GM18526 (cell line): Measurements from ENCODE around the gene LRP11.

Experiments
- POLR2A ChIP-seq: IDR thresholded peaks from 3 replicates; pipeline ENCODE4 v1.6.1; 2011; ENCODE audit not compliant: insufficient read length; ENCODE audit errors: extremely low read depth

The LRP11 gene

GRCh38 chr6:149863698-149864577 is at the start of gene LRP11:
LRP11 (minus strand) TSS chr6:149864359; CDS start chr6:149864020, 339 bp downstream.
- TF ChIP-seq POLR2A = no peak

- TF ChIP-seq POLR2A = no peak
These were observed 49.5 kb upstream of the LRP11 start for GRCh38 chr6:149913540-149914240.

- TF ChIP-seq POLR2A = no peak
These were observed 48.9 kb upstream of the LRP11 start for GRCh38 chr6:149913085-149913484.

GRCh38 chr6:149910721-149911151 is 46.6 kb upstream of the LRP11 start:
- TF ChIP-seq POLR2A = no peak

- no peak for TF ChIP-seq POLR2A
These were observed 45.7 kb upstream of the LRP11 start for GRCh38 chr6:149909701-149910470.

- no peak for TF ChIP-seq POLR2A
These were observed 43.2 kb upstream of the LRP11 start for GRCh38 chr6:149907317-149907716.

GRCh38 chr6:149906405-149906804 is 42.2 kb upstream of the LRP11 start:
- no peak for TF ChIP-seq POLR2A

GRCh38 chr6:149905911-149906371 is 41.8 kb upstream of the LRP11 start:
- TF ChIP-seq POLR2A = no peak

- TF ChIP-seq POLR2A = no peak
These were observed 41.3 kb upstream of the LRP11 start for GRCh38 chr6:149905371-149905910.

- TF ChIP-seq POLR2A = no peak
These were observed 40.7 kb upstream of the LRP11 start for GRCh38 chr6:149904661-149905370.

GRCh38 chr6:149903938-149904611 is 39.9 kb upstream of the LRP11 start:
- TF ChIP-seq POLR2A = no peak

GRCh38 chr6:149901444-149902140 is 37.4 kb upstream of the LRP11 start:
- TF ChIP-seq POLR2A = no peak
